Osteocyte (in vitro differentiated cells): ENCODE measurements around the gene SCNN1G. TPM values are rescaled to one million over a fixed set of nuclear protein-coding genes. Genes with fewer than 3 reads are reported as not detected.

ENCODE experiments used
- DNase-seq: peaks from one replicate; pipeline ENCODE4 v3.0.0; 2021; ENCODE audit warnings: mixed read lengths; ENCODE audit not compliant: unreplicated experiment; ENCODE audit errors: extremely low spot score
- H3K27ac Mint-ChIP-seq: one replicate; pipeline ENCODE4 v1.8.0; 2021; ENCODE audit warnings: mild to moderate bottlenecking, mixed read lengths; ENCODE audit not compliant: unreplicated experiment
- H3K27me3 Mint-ChIP-seq: one replicate; pipeline ENCODE4 v1.8.0; 2021; ENCODE audit warnings: mixed read lengths; ENCODE audit not compliant: unreplicated experiment
- H3K36me3 Mint-ChIP-seq: one replicate; pipeline ENCODE4 v1.8.0; 2021; ENCODE audit warnings: mixed read lengths; ENCODE audit not compliant: unreplicated experiment
- H3K4me1 Mint-ChIP-seq: one replicate; pipeline ENCODE4 v1.8.0; 2021; ENCODE audit warnings: mixed read lengths; ENCODE audit not compliant: unreplicated experiment
- H3K4me3 Mint-ChIP-seq: one replicate; pipeline ENCODE4 v1.8.0; 2021; ENCODE audit warnings: mild to moderate bottlenecking, moderate library complexity, mixed read lengths; ENCODE audit not compliant: unreplicated experiment
- H3K9me3 Mint-ChIP-seq: one replicate; pipeline ENCODE4 v1.8.0; 2021; ENCODE audit warnings: mixed read lengths; ENCODE audit not compliant: unreplicated experiment
- total RNA-seq: library from RNA; stranded (reverse); gene quantifications from 2 replicates; pipeline ENCODE4 v1.2.1, GENCODE V29; 2021
- TF ChIP-seq, protein P1 (sequence below): fragments of 200-600 bp; sonication (generic); IDR thresholded peaks from 2 replicates; pipeline ENCODE4 v1.5.0; 2021; ENCODE audit warnings: antibody characterized with exemption, mild to moderate bottlenecking, moderate library complexity

The SCNN1G gene
- total RNA-seq, 1 donor from 2014 or later, result not detected

DNA sequence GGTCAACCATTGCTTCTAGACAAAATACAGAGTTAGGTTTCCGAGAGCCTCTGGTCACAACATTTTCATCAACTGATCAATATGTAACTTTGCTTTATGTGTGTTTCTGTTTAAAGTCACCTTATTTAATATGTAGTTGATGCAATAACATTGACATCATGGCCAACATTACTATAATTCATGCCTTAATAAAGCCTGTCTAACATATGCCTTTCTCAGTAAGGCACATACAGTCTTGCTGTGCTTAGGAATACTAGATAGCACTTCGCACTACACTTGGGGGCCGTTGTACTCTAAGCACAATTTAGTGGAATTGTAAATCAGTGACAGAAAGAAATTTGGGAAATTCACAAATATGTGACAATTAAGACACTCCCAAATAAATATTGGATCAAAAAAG lies 9.6 kb upstream of the SCNN1G start:
- peaks cover 33% of the 10 kb centered on the region for H3K27me3 Mint-ChIP-seq

DNA sequence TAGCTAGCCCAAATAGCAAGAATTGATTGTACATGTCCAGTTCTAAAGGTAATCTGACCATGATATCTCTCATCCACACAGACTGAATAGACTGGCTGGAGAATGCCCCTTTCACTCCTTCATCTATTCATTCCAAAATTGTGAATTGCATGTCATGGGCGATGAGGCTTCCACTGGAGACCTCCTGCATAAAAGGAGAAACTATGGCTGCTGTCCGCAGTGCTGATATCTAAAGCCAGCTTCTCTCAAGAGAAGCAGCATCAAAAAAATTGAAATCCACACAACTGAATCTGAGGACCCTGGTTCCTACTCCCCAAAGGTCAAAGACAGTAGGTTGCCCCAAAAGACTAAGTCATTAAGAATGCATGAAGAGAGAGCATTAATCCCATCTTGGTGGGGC lies 7.9 kb upstream of the SCNN1G start:
- Mint-ChIP-seq H3K4me3 (no peak overlapping the region), H3K27me3 (peaks cover 35% of the 10 kb centered on the region)
- DNase-seq, result no peak

More for the DNA sequence above, 9.6 kb upstream of the SCNN1G start:
- TF ChIP-seq, protein P1, sequence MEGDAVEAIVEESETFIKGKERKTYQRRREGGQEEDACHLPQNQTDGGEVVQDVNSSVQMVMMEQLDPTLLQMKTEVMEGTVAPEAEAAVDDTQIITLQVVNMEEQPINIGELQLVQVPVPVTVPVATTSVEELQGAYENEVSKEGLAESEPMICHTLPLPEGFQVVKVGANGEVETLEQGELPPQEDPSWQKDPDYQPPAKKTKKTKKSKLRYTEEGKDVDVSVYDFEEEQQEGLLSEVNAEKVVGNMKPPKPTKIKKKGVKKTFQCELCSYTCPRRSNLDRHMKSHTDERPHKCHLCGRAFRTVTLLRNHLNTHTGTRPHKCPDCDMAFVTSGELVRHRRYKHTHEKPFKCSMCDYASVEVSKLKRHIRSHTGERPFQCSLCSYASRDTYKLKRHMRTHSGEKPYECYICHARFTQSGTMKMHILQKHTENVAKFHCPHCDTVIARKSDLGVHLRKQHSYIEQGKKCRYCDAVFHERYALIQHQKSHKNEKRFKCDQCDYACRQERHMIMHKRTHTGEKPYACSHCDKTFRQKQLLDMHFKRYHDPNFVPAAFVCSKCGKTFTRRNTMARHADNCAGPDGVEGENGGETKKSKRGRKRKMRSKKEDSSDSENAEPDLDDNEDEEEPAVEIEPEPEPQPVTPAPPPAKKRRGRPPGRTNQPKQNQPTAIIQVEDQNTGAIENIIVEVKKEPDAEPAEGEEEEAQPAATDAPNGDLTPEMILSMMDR, result no peak
- no peak overlapping the region for H3K4me3 Mint-ChIP-seq
- no peaks in the 10 kb centered on the region for H3K4me1 Mint-ChIP-seq
- no peaks in the 10 kb centered on the region for H3K9me3 Mint-ChIP-seq
- no peak for DNase-seq
- no peaks in the 10 kb centered on the region for H3K36me3 Mint-ChIP-seq
- no peak overlapping the region for H3K27ac Mint-ChIP-seq

DNA sequence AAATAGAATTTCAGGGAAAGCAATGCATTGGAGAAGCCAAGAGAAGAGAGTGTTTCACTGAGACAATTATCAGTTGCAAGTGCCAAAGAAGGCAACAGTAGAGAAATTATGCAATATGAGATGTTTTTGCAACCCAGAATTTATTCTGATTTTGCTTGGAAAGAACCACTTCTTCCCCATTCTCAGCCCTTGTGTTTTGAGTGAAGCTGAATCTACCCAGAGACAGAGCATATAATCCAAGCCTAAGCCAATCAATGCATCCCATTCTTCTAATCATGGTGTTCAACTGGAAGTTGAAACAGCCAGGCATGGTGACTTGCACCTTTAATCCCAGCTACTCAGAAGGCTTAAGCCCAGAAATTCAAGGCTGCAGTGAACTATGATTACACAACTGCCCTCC lies 6.9 kb upstream of the SCNN1G start:
- peaks cover 34% of the 10 kb centered on the region for H3K27me3 Mint-ChIP-seq
- H3K27ac Mint-ChIP-seq, result no peak overlapping the region
- H3K4me1 Mint-ChIP-seq, result no peaks in the 10 kb centered on the region
- DNase-seq, result no peak
- no peaks in the 10 kb centered on the region for H3K9me3 Mint-ChIP-seq
- no peaks in the 10 kb centered on the region for H3K36me3 Mint-ChIP-seq
- TF ChIP-seq, protein P1, result no peak
- H3K4me3 Mint-ChIP-seq, result no peak overlapping the region

More for the DNA sequence above, 7.9 kb upstream of the SCNN1G start:
- H3K9me3 Mint-ChIP-seq, result no peaks in the 10 kb centered on the region
- no peaks in the 10 kb centered on the region for H3K36me3 Mint-ChIP-seq
- H3K4me1 Mint-ChIP-seq, result no peaks in the 10 kb centered on the region
- TF ChIP-seq, protein P1, result no peak
- H3K27ac Mint-ChIP-seq, result no peak overlapping the region

DNA sequence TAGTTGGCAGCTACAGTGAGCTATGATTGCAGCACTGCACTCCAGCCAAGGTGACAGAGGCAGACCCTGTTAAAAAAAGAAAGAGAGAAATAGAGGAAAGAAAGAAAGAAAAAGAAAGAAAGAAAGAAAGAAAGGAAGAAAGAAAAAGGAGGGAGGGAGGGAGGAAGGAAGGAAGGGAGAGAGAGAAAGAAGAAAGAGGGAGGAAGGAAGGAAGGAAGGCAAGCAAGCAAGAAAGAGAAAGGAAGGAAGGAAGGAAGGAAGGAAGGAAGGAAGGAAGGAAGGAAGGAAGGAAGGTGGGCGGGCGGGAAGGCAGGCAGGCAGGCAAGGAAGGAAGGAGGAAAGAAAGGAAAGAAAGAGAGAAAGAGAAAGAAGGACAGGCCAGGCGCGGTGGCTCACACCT lies 1.0 kb upstream of the SCNN1G start:
- H3K36me3 Mint-ChIP-seq, result no peaks in the 10 kb centered on the region
- H3K27ac Mint-ChIP-seq, result no peak overlapping the region
- no peak overlapping the region for H3K4me3 Mint-ChIP-seq
- DNase-seq, result no peak
- TF ChIP-seq, protein P1, result no peak
- H3K27me3 Mint-ChIP-seq, result peaks cover 60% of the 10 kb centered on the region
- no peaks in the 10 kb centered on the region for H3K9me3 Mint-ChIP-seq
- H3K4me1 Mint-ChIP-seq, result peaks cover 4% of the 10 kb centered on the region

DNA sequence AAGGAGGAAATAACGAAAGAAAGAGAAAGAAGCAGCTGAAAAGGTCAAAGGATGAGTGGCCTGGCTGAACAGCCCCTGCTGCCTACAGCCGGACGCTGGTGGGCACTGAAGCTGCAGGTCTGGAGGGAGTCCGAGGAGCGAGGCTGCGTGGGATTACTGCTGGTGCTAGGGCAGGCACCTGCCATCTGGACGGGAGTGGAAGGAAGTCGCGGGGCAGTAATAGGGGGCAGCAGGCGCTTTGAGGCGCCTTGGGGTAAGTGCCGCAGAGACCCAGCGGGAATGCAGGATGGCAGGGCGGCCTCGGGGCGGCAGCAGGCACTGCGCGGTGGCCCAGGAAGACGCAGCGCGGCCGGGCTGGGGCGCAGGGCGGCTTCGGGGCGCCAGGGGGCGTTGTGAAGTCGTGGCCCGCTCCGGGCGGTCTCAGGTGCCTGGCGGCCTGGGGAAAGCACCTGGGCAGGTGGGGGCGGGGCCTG lies 303 bp upstream of the SCNN1G start:
- TF ChIP-seq, protein P1, result peak; percentile 85
- no peak for DNase-seq
- Mint-ChIP-seq H3K4me1 (peaks cover 4% of the 10 kb centered on the region), H3K4me3 (peak overlapping the region; percentile 62), H3K36me3 (no peaks in the 10 kb centered on the region), H3K27ac (no peak overlapping the region), H3K9me3 (no peaks in the 10 kb centered on the region), H3K27me3 (peaks cover 64% of the 10 kb centered on the region)
